IMR-90 (cell line): ENCODE results near the gene TNFSF12. TPM values are rescaled to one million over a fixed set of nuclear protein-coding genes. Genes with fewer than 3 reads are reported as not detected.

Source experiments
- ATAC-seq: fragments of 200-7000 bp; cut with Tn5 transposase; 2 replicates; pipeline ENCODE4 v1.9.1; 2020; ENCODE audit warnings: low read depth, mild to moderate bottlenecking, moderate library complexity
- BruUV-seq: library from RNA; stranded (reverse); fragments of 400-500 nt; replicated peaks from 2 replicates; lab custom pipeline; 2021; lab: Mats Ljungman, UMichigan
- CTCF ChIA-PET: fragments of 300-600 bp; formaldehyde crosslinking; extraction: SDS; loops from one replicate; lab custom pipeline; 2021; ENCODE audit warnings: antibody characterized with exemption; lab: Yijun Ruan, JAX
- POLR2A ChIA-PET: fragments of 300-600 bp; sonication (Branson Sonifier 250); formaldehyde crosslinking; loops from one replicate; lab custom pipeline; 2022; ENCODE audit warnings: antibody characterized with exemption; ENCODE audit not compliant: unreplicated experiment; lab: Charles Lee
- DNase-seq: peaks from one replicate; pipeline ENCODE4 v3.0.0; 2013
- H2AFZ ChIP-seq: replicated peaks from 2 replicates; pipeline ENCODE3; 2013; ENCODE audit warnings: low read length, mild to moderate bottlenecking; ENCODE audit not compliant: poor library complexity
- H2AK5ac ChIP-seq: 2 replicates; pipeline ENCODE4 v1.6.1; 2013; ENCODE audit warnings: low read depth, low read length, inconsistent platforms
- H2AK9ac ChIP-seq: replicated peaks from 2 replicates; pipeline ENCODE3; 2013; ENCODE audit warnings: mild to moderate bottlenecking, low read depth, low read length, moderate library complexity; ENCODE audit not compliant: poor library complexity
- H2BK120ac ChIP-seq: 2 replicates; pipeline ENCODE4 v1.6.1; 2013; ENCODE audit warnings: low read depth, low read length, inconsistent platforms
- H2BK15ac ChIP-seq: 3 replicates; pipeline ENCODE4 v1.6.1; 2013; ENCODE audit warnings: low read depth, low read length, inconsistent platforms
- H2BK20ac ChIP-seq: 2 replicates; pipeline ENCODE4 v1.6.1; 2013; ENCODE audit warnings: low read depth, mild to moderate bottlenecking, inconsistent platforms, low read length, moderate library complexity
- H2BK5ac ChIP-seq: 2 replicates; pipeline ENCODE4 v1.6.1; 2013; ENCODE audit warnings: mild to moderate bottlenecking, low read depth, low read length, inconsistent platforms; ENCODE audit not compliant: poor library complexity, severe bottlenecking
- H3K14ac ChIP-seq: replicated peaks from 2 replicates; pipeline ENCODE4 v1.6.1; 2013; ENCODE audit warnings: low read depth, low read length, inconsistent platforms
- H3K18ac ChIP-seq: 2 replicates; pipeline ENCODE4 v1.6.1; 2013; ENCODE audit warnings: low read depth, low read length, control low read depth
- H3K23ac ChIP-seq: 2 replicates; pipeline ENCODE4 v1.6.1; 2013; ENCODE audit warnings: low read depth, low read length, inconsistent platforms
- H3K27ac ChIP-seq: 2 replicates; pipeline ENCODE4 v1.5.1; 2013; ENCODE audit warnings: mild to moderate bottlenecking, control low read depth, low read length; ENCODE audit not compliant: insufficient read depth
- H3K27me3 ChIP-seq: 2 replicates; pipeline ENCODE4 v1.6.1; 2013; ENCODE audit warnings: low read length; ENCODE audit not compliant: control insufficient read depth, insufficient read depth
- H3K36me3 ChIP-seq: 2 replicates; pipeline ENCODE4 v1.6.1; 2013; ENCODE audit warnings: low read length, mixed read lengths; ENCODE audit not compliant: control insufficient read depth, insufficient read depth
- H3K4ac ChIP-seq: 2 replicates; pipeline ENCODE4 v1.6.1; 2013; ENCODE audit warnings: low read depth, low read length, inconsistent platforms
- H3K4me1 ChIP-seq: 2 replicates; pipeline ENCODE4 v1.6.1; 2013; ENCODE audit warnings: low read length, mixed read lengths; ENCODE audit not compliant: control insufficient read depth, insufficient read depth
- H3K4me2 ChIP-seq: 2 replicates; pipeline ENCODE4 v1.6.1; 2013; ENCODE audit warnings: low read depth, mild to moderate bottlenecking, control low read depth, low read length, moderate library complexity
- H3K4me3 ChIP-seq: 2 replicates; pipeline ENCODE4 v1.5.1; 2013; ENCODE audit warnings: low read depth, mild to moderate bottlenecking, control low read depth, low read length, moderate library complexity; ENCODE audit not compliant: insufficient read depth
- H3K56ac ChIP-seq: 2 replicates; pipeline ENCODE4 v1.6.1; 2013; ENCODE audit warnings: low read length, inconsistent platforms; ENCODE audit not compliant: insufficient read depth; ENCODE audit errors: extremely low read depth
- H3K79me1 ChIP-seq, 2 experiments: 2 replicates each; pipeline ENCODE4 v1.6.1; 2013; ENCODE audit warnings: low read length in 2 of 2, inconsistent platforms in 1 of 2, low read depth in 1 of 2
- H3K9ac ChIP-seq: 2 replicates; pipeline ENCODE4 v1.6.1; 2013; ENCODE audit warnings: low read depth, low read length, control low read depth
- H3K9me1 ChIP-seq: 2 replicates; pipeline ENCODE4 v1.6.1; 2013; ENCODE audit warnings: low read length, inconsistent platforms; ENCODE audit not compliant: insufficient read depth
- H3K9me3 ChIP-seq: 2 replicates; pipeline ENCODE4 v1.6.1; 2013; ENCODE audit warnings: low read length; ENCODE audit not compliant: control insufficient read depth, insufficient read depth
- H4K20me1 ChIP-seq: 2 replicates; pipeline ENCODE4 v1.6.1; 2013; ENCODE audit warnings: low read length, inconsistent platforms; ENCODE audit not compliant: insufficient read depth
- H4K5ac ChIP-seq: 2 replicates; pipeline ENCODE4 v1.6.1; 2013; ENCODE audit warnings: mild to moderate bottlenecking, low read depth, low read length, control low read depth
- H4K8ac ChIP-seq, 2 experiments: 2 replicates each; pipeline ENCODE4 v1.6.1; 2013; ENCODE audit warnings: low read depth in 2 of 2, low read length in 2 of 2, control low read depth in 1 of 2, inconsistent platforms in 1 of 2
- H4K91ac ChIP-seq: 2 replicates; pipeline ENCODE4 v1.6.1; 2013; ENCODE audit warnings: low read depth, low read length, inconsistent platforms; ENCODE audit not compliant: insufficient read depth
- BHLHE40 ChIP-seq: fragments of 150-350 bp; IDR thresholded peaks from 2 replicates; pipeline ENCODE4 v1.6.1; 2016; ENCODE audit warnings: mild to moderate bottlenecking, low read depth, low read length
- CEBPB ChIP-seq: IDR thresholded peaks from 2 replicates; pipeline ENCODE4 v1.6.1; 2012; ENCODE audit warnings: low read depth, low read length, improper control_type of control experiment
- CHD1 ChIP-seq: IDR thresholded peaks from 2 replicates; pipeline ENCODE4 v1.6.1; 2012; ENCODE audit warnings: low read depth, low read length, improper control_type of control experiment
- FOS ChIP-seq: fragments of 150-350 bp; IDR thresholded peaks from 2 replicates; pipeline ENCODE4 v1.6.1; 2016; ENCODE audit warnings: low read depth, low read length
- MAFK ChIP-seq: IDR thresholded peaks from 2 replicates; pipeline ENCODE4 v1.6.1; 2012; ENCODE audit warnings: low read depth, low read length, improper control_type of control experiment
- MAZ ChIP-seq: IDR thresholded peaks from 2 replicates; pipeline ENCODE4 v1.6.1; 2012; ENCODE audit warnings: low read depth, mild to moderate bottlenecking, low read length, improper control_type of control experiment, moderate library complexity, borderline replicate concordance
- MXI1 ChIP-seq: IDR thresholded peaks from 2 replicates; pipeline ENCODE4 v1.6.1; 2012; ENCODE audit warnings: low read depth, mild to moderate bottlenecking, low read length, moderate library complexity, borderline replicate concordance
- NFE2L2 ChIP-seq: fragments of 150-350 bp; IDR thresholded peaks from 2 replicates; pipeline ENCODE4 v1.6.1; 2016; ENCODE audit warnings: low read depth, mild to moderate bottlenecking, low read length
- POLR2A ChIP-seq: IDR thresholded peaks from 2 replicates; pipeline ENCODE4 v1.6.1; 2012; ENCODE audit warnings: mild to moderate bottlenecking, low read depth, low read length
- RAD21 ChIP-seq: IDR thresholded peaks from 2 replicates; pipeline ENCODE4 v1.6.1; 2012; ENCODE audit warnings: low read length, improper control_type of control experiment
- RCOR1 ChIP-seq: IDR thresholded peaks from 2 replicates; pipeline ENCODE4 v1.6.1; 2012; ENCODE audit warnings: mild to moderate bottlenecking, low read length, improper control_type of control experiment; ENCODE audit not compliant: insufficient replicate concordance
- RFX5 ChIP-seq: IDR thresholded peaks from 2 replicates; pipeline ENCODE4 v1.8.0; 2012; ENCODE audit warnings: low read depth, mild to moderate bottlenecking, low read length, moderate library complexity
- SMC3 ChIP-seq: fragments of 150-350 bp; IDR thresholded peaks from 2 replicates; pipeline ENCODE4 v1.6.1; 2016; ENCODE audit warnings: low read depth, mild to moderate bottlenecking, antibody characterized with exemption, low read length, moderate library complexity
- USF2 ChIP-seq: fragments of 150-350 bp; IDR thresholded peaks from 2 replicates; pipeline ENCODE4 v1.6.1; 2017; ENCODE audit warnings: mild to moderate bottlenecking, antibody characterized with exemption, low read length, low read depth
- WGBS, 2 experiments: methylation state at CpG; one replicate each; pipeline versions ENCODE4 v1.1.5 to v1.1.7; 2013; ENCODE audit warnings: missing lambda C conversion rate in 2 of 2; ENCODE audit not compliant: insufficient read length in 1 of 2; ENCODE audit errors: extremely low coverage in 2 of 2; 5-methylcytosine and 5-hydroxymethylcytosine counted together
- dilution Hi-C: fragments of 300-500 bp; cut with HindIII; formaldehyde crosslinking; loops from one replicate; pipeline ENCODE4 v1.14.3; 2018; ENCODE audit warnings: low sequenced_read_pairs; ENCODE audit not compliant: unreplicated experiment
- in situ Hi-C: fragments of 300-500 bp; cut with MboI; formaldehyde crosslinking; loops from 3 replicates; pipeline ENCODE4 v1.14.3; 2019; ENCODE audit warnings: low sequenced_read_pairs, inconsistent platforms, mixed read lengths
- intact Hi-C: fragments of 100-400 bp; cut with micrococcal nuclease; formaldehyde crosslinking; loops from 2 replicates; pipeline ENCODE4 v1.10.0; 2022
- polyA plus RNA-seq, 3 experiments: library from polyadenylated mRNA; depleted of rRNA; stranded (reverse); fragments of >200 nt; gene quantifications; 2 replicates each; pipeline ENCODE4 v1.2.3, GENCODE V29; 2012; ENCODE audit warnings: low replicate concordance in 1 of 3
- total RNA-seq: library from RNA; depleted of rRNA; stranded (reverse); fragments of >200 nt; gene quantifications from 2 replicates; pipeline ENCODE4 v1.2.3, GENCODE V29; 2012
- TF ChIP-seq, protein P1 (sequence below): fragments of 150-350 bp; IDR thresholded peaks from 2 replicates; pipeline ENCODE4 v1.6.1; 2016; ENCODE audit warnings: low read depth, mild to moderate bottlenecking, low read length, moderate library complexity, borderline replicate concordance
- TF ChIP-seq, protein P2 (sequence below): conservative IDR thresholded peaks from 2 replicates; pipeline ENCODE4 v1.5.1; 2012; ENCODE audit warnings: mild to moderate bottlenecking, low read depth, low read length, improper control_type of control experiment

TNFSF12 gene
- total and polyA plus RNA-seq, 2 of the 4 experiments (the other 2 are of a cell fraction), result 2.7 to 22.0 TPM

- ChIA-PET CTCF (no interaction called here), POLR2A (no interaction called here)
- H3K4me3 ChIP-seq, result no peak overlapping the region
- dilution Hi-C loops (no loop called here), intact Hi-C loops (no loop called here), in situ Hi-C loops (loop anchor here (5.0 kb wide), 1 partner anchor 40 kb away; no protein-coding TSS in a partner anchor)
- no peak overlapping the region for H4K5ac ChIP-seq
- no peak overlapping the region for H2BK15ac ChIP-seq
- DNase-seq (no peak), ATAC-seq (no peak)
- H3K56ac ChIP-seq, result no peak overlapping the region
- no peak overlapping the region for H4K8ac ChIP-seq
- WGBS, 2 experiments, result 90% methylated on average over 9 of the region's 15 CpGs; no CpG with 5 or more reads in 1 of the 2 experiments
- H3K27me3 ChIP-seq, result no peaks in the 10 kb centered on the region
- H2BK120ac ChIP-seq, result no peak overlapping the region
- no peak overlapping the region for H2AK5ac ChIP-seq
- peaks cover 2 to 7% of the 10 kb centered on the region in 2 experiments; a peak in 1 of 4 replicates for H3K79me1 ChIP-seq
- H3K4me2 ChIP-seq, result no peak overlapping the region
- no peak overlapping the region for H3K14ac ChIP-seq
- no peak overlapping the region for H3K27ac ChIP-seq
- BruUV-seq, result no TSS peak
- no peak overlapping the region for H2AK9ac ChIP-seq
- no peaks in the 10 kb centered on the region for H3K9me3 ChIP-seq
- no peak overlapping the region for H4K91ac ChIP-seq
- no peak overlapping the region for H2BK20ac ChIP-seq
- H3K18ac ChIP-seq, result no peak overlapping the region
- H3K9ac ChIP-seq, result no peak overlapping the region
- peaks cover 67% of the 10 kb centered on the region for H3K36me3 ChIP-seq
- H3K4ac ChIP-seq, result no peak overlapping the region
- H3K23ac ChIP-seq, result no peak overlapping the region
- no peaks in the 10 kb centered on the region for H3K9me1 ChIP-seq
- TF ChIP-seq, protein P1, sequence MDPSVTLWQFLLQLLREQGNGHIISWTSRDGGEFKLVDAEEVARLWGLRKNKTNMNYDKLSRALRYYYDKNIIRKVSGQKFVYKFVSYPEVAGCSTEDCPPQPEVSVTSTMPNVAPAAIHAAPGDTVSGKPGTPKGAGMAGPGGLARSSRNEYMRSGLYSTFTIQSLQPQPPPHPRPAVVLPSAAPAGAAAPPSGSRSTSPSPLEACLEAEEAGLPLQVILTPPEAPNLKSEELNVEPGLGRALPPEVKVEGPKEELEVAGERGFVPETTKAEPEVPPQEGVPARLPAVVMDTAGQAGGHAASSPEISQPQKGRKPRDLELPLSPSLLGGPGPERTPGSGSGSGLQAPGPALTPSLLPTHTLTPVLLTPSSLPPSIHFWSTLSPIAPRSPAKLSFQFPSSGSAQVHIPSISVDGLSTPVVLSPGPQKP, result no peak
- TF ChIP-seq USF2 (no peak), SMC3 (no peak), BHLHE40 (no peak), NFE2L2 (no peak), CEBPB (no peak), FOS (no peak), RFX5 (no peak), POLR2A (no peak), CHD1 (no peak), RAD21 (no peak), RCOR1 (no peak), MAZ (no peak), MAFK (no peak), MXI1 (no peak)
- TF ChIP-seq, protein P2, sequence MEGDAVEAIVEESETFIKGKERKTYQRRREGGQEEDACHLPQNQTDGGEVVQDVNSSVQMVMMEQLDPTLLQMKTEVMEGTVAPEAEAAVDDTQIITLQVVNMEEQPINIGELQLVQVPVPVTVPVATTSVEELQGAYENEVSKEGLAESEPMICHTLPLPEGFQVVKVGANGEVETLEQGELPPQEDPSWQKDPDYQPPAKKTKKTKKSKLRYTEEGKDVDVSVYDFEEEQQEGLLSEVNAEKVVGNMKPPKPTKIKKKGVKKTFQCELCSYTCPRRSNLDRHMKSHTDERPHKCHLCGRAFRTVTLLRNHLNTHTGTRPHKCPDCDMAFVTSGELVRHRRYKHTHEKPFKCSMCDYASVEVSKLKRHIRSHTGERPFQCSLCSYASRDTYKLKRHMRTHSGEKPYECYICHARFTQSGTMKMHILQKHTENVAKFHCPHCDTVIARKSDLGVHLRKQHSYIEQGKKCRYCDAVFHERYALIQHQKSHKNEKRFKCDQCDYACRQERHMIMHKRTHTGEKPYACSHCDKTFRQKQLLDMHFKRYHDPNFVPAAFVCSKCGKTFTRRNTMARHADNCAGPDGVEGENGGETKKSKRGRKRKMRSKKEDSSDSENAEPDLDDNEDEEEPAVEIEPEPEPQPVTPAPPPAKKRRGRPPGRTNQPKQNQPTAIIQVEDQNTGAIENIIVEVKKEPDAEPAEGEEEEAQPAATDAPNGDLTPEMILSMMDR, result no peak
- H4K20me1 ChIP-seq, result peaks cover 3% of the 10 kb centered on the region; the same call in 1 of the 2 replicates
- H3K4me1 ChIP-seq, result 0 out of 2 replicates have a peak, but pooled peaks cover 1% of the 10 kb centered on the region
- H2AFZ ChIP-seq, result no peak overlapping the region
- no peak overlapping the region for H2BK5ac ChIP-seq
These were observed 36.8 kb upstream of the TNFSF12 start for GRCh38 chr17:7512105-7512504.
